Endothelial cell of umbilical vein (primary cell): Measurements from ENCODE around the gene CACNG5.

Source experiments
- CTCF ChIP-seq, 2 donors: IDR thresholded peaks; 1 replicate in 1 of 2; 2 replicates in 1 of 2; pipeline ENCODE4 v1.5.1; 2011; ENCODE audit warnings: low read length in 2 of 2, mild to moderate bottlenecking in 2 of 2, moderate library complexity in 2 of 2, control low read depth in 1 of 2, inconsistent platforms in 1 of 2, low read depth in 1 of 2; ENCODE audit not compliant: insufficient read depth in 1 of 2; ENCODE audit errors: extremely low read depth in 1 of 2
- EZH2 ChIP-seq: IDR thresholded peaks from 2 replicates; pipeline ENCODE4 v1.6.1; 2012; ENCODE audit warnings: borderline replicate concordance, low read depth, mild to moderate bottlenecking, moderate library complexity, low read length, inconsistent platforms; ENCODE audit not compliant: severe bottlenecking
- FOS ChIP-seq: IDR thresholded peaks from 2 replicates; pipeline ENCODE4 v1.6.1; 2011; ENCODE audit warnings: mild to moderate bottlenecking, low read length, moderate library complexity, borderline replicate concordance; ENCODE audit not compliant: insufficient read depth
- MYC ChIP-seq: IDR thresholded peaks from one replicate; pipeline ENCODE4 v1.6.1; 2011; ENCODE audit warnings: mild to moderate bottlenecking, low read depth, low read length
- POLR2A ChIP-seq: IDR thresholded peaks from 2 replicates; pipeline ENCODE4 v1.6.1; 2012; ENCODE audit warnings: low read depth, mild to moderate bottlenecking, control low read depth, low read length
- POLR2AphosphoS5 ChIP-seq: IDR thresholded peaks from 2 replicates; pipeline ENCODE4 v1.6.1; 2012; ENCODE audit warnings: low read depth, mild to moderate bottlenecking, control low read depth, low read length, moderate library complexity; ENCODE audit not compliant: insufficient read depth

- TF ChIP-seq FOS (no peak), POLR2A (no peak), CTCF (IDR thresholded peaks at IDR 0.05; ENCODE audit: extremely low read depth in 1 of 2, insufficient read depth in 1 of 2, low read depth in 1 of 2, low read length in 2 of 2) (no peak), EZH2 (no peak), POLR2AphosphoS5 (no peak), MYC (no peak)
Observed at GRCh38 chr17:66849851-66850580, 15.1 kb downstream of the CACNG5 start.
